Measurements from ENCODE around the gene GRPEL1.

GRCh38 chr4:7020290-7020689 lies 47.6 kb downstream of the GRPEL1 start:
- TF ChIP-seq EP300 (IDR thresholded peaks at IDR 0.05): no peak
- TF ChIP-seq CTCF (IDR thresholded peaks at IDR 0.05): no peak
